Tongue (tissue), 2 donors: ENCODE data around the gene RPL13. TPM values are rescaled to one million over a fixed set of nuclear protein-coding genes. Genes with fewer than 3 reads are reported as not detected.

Source experiments
- DNase-seq: peaks from one replicate; pipeline ENCODE4 v3.0.0-alpha.2; 2015
- total RNA-seq: library from RNA; depleted of rRNA; stranded (reverse); fragments of >200 nt; gene quantifications from one replicate; pipeline ENCODE4 v1.2.3, GENCODE V29; 2014

RPL13 gene
- total RNA-seq, 1 donor from 2014 or later, result 2,228 TPM

GRCh38 chr16:89599451-89599858 is 39.0 kb downstream of the RPL13 start:
- DNase-seq, result no peak

GRCh38 chr16:89599902-89600301 is 39.4 kb downstream of the RPL13 start:
- no peak for DNase-seq

GRCh38 chr16:89600427-89600826 is 39.9 kb downstream of the RPL13 start:
- no peak for DNase-seq

- DNase-seq, result no peak
These were observed 40.5 kb downstream of the RPL13 start for GRCh38 chr16:89600956-89601355.

- DNase-seq, result no peak
These were observed 41.4 kb downstream of the RPL13 start for GRCh38 chr16:89601906-89602272.

GRCh38 chr16:89602273-89602951 is 41.9 kb downstream of the RPL13 start:
- DNase-seq, result peak; percentile 48

GRCh38 chr16:89602952-89603590 is 42.6 kb downstream of the RPL13 start:
- no peak for DNase-seq

GRCh38 chr16:89604764-89605163 is 44.3 kb downstream of the RPL13 start:
- DNase-seq, result no peak

GRCh38 chr16:89605186-89605970 is 44.9 kb downstream of the RPL13 start:
- no peak for DNase-seq

- no peak for DNase-seq
These were observed 45.5 kb downstream of the RPL13 start for GRCh38 chr16:89606006-89606405.

GRCh38 chr16:89607453-89607852 is 47.0 kb downstream of the RPL13 start:
- DNase-seq, result no peak

GRCh38 chr16:89607937-89608740 is 47.7 kb downstream of the RPL13 start:
- no peak for DNase-seq

GRCh38 chr16:89610108-89610453 is 49.6 kb downstream of the RPL13 start:
- no peak for DNase-seq

GRCh38 chr16:89612415-89613166 is 52.1 kb downstream of the RPL13 start:
- DNase-seq, result no peak

GRCh38 chr16:89613231-89613953 is 52.9 kb downstream of the RPL13 start, which contains the start of gene DPEP1:
DPEP1 (plus strand) TSS chr16:89613642; CDS start chr16:89630411, 16,769 bp downstream.
- DNase-seq, result no peak

- DNase-seq, result no peak
These were observed 53.5 kb downstream of the RPL13 start for GRCh38 chr16:89613954-89614459.
